ENCODE data around the gene SPAG4.
A peak's percentile ranks its signal among the peaks of the same experiment; 100 is the strongest.

Gene SPAG4

DNA sequence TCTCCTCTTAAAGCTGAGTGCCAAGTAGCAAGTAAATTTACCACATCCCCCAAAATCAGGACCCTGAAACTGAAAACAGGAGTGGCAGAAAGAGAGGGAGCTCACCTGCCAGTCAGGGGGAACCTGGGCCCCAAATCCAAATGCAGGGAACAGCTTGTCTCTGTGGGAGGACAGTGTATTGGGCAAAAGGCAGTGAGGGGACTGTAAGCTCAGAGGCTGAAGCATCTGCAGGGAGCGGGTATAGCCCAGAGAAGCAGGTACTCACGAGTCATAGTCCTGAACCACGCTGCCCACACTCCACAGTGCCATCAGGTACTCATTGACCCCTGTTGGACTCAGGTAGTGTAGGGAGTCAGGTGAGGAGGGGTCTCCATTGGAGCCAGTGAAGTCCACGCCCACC, 15.0 kb downstream of the SPAG4 start:
- Histone ChIP-seq H3K9ac (ENCODE audit: low read depth, low read length, poor library complexity) (no peak overlapping the region), H3K79me1 (ENCODE audit: low read depth, low read length) (peaks cover 12% of the 10 kb centered on the region), H3K27ac (replicated peaks; ENCODE audit: low read length) (no peak overlapping the region), H2BK12ac (ENCODE audit: low read length) (no peak overlapping the region), H3K14ac (ENCODE audit: low read length) (no peak overlapping the region), H4K91ac (ENCODE audit: low read depth, low read length, poor library complexity) (no peak overlapping the region), H3K36me3 (replicated peaks in 1 of 2; ENCODE audit: control insufficient read depth in 2 of 2, insufficient read depth in 2 of 2, low read length in 2 of 2) (peaks cover 48 to 77% of the 10 kb centered on the region in 2 donors), H3K4ac (ENCODE audit: low read length) (no peak overlapping the region), H3K23ac (ENCODE audit: low read depth, low read length, poor library complexity) (no peak overlapping the region), H4K8ac (ENCODE audit: low read depth, low read length) (no peak overlapping the region), H2BK120ac (ENCODE audit: low read depth, low read length) (no peak overlapping the region), H3K18ac (ENCODE audit: low read length) (no peak overlapping the region), H2BK15ac (ENCODE audit: low read length) (no peak overlapping the region), H3K4me2 (ENCODE audit: insufficient read depth, low read length, poor library complexity, severe bottlenecking) (no peak overlapping the region), H2BK5ac (ENCODE audit: low read length) (no peak overlapping the region), H2AK5ac (ENCODE audit: low read depth, low read length) (no peak overlapping the region), H3K4me1 (ENCODE audit: control insufficient read depth in 2 of 2, insufficient read depth in 1 of 2, low read depth in 1 of 2, low read length in 2 of 2) (no peaks in the 10 kb centered on the region), H3K9me3 (replicated peaks in 1 of 2; ENCODE audit: control insufficient read depth in 2 of 2, insufficient read depth in 1 of 2, low read depth in 1 of 2, low read length in 2 of 2) (peaks cover 0 to 2% of the 10 kb centered on the region in 2 donors), H3K27me3 (ENCODE audit: control insufficient read depth in 3 of 3, insufficient read depth in 3 of 3, low read depth in 1 of 3, low read length in 3 of 3) (no peaks in the 10 kb centered on the region), H2AFZ (ENCODE audit: low read length) (no peak overlapping the region), H3K4me3 (ENCODE audit: low read length in 2 of 2) (no peak overlapping the region)
- WGBS, 2 donors (ENCODE audit: extremely low coverage in 2 of 2, insufficient read length in 2 of 2, insufficient replicate concordance in 1 of 2): no CpG with 5 or more reads among the region's 4 CpGs
- DNase-seq (ENCODE audit: low spot score): no peak

DNA sequence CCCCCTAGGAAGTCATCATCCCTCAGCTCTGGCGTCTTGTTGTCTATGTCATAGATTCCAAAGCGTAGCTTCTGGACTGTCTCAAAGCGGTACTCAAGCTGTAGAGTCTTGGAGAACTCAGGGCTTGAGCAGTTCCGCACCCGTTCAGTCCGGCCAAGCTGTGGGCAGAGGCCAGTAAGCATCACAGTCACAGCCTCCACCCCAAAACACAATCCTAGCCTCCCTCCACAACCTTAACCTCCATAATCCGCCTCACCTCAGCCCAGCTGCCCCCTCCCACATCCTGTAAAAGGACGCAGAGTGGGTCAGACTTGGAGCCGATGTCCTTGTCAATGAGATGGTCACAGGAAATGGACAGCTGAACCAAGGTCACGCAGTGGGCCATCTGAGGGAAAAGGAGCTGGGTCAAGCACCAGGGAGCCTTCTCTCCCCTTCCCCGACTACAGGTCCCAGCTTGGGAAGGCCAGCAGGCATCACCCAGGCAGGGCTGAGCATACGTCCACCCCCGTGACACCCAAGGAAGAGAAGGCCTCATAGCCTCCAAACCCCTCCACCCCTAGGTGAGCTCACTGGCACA, 17.0 kb downstream of the SPAG4 start:
- WGBS, 2 donors (ENCODE audit: extremely low coverage in 2 of 2, insufficient read length in 2 of 2, insufficient replicate concordance in 1 of 2): no CpG with 5 or more reads among the region's 13 CpGs
- Histone ChIP-seq H3K4me2 (ENCODE audit: insufficient read depth, low read length, poor library complexity, severe bottlenecking) (no peak overlapping the region), H3K36me3 (replicated peaks in 1 of 2; ENCODE audit: control insufficient read depth in 2 of 2, insufficient read depth in 2 of 2, low read length in 2 of 2) (peaks cover 32 to 57% of the 10 kb centered on the region in 2 donors), H2BK12ac (ENCODE audit: low read length) (no peak overlapping the region), H3K14ac (ENCODE audit: low read length) (no peak overlapping the region), H4K91ac (ENCODE audit: low read depth, low read length, poor library complexity) (no peak overlapping the region), H3K4me1 (ENCODE audit: control insufficient read depth in 2 of 2, insufficient read depth in 1 of 2, low read depth in 1 of 2, low read length in 2 of 2) (no peaks in the 10 kb centered on the region), H2AK5ac (ENCODE audit: low read depth, low read length) (no peak overlapping the region), H3K27ac (replicated peaks; ENCODE audit: low read length) (no peak overlapping the region), H3K79me1 (ENCODE audit: low read depth, low read length) (peaks cover 12% of the 10 kb centered on the region), H4K8ac (ENCODE audit: low read depth, low read length) (no peak overlapping the region), H3K27me3 (ENCODE audit: control insufficient read depth in 3 of 3, insufficient read depth in 3 of 3, low read depth in 1 of 3, low read length in 3 of 3) (no peaks in the 10 kb centered on the region), H2BK15ac (ENCODE audit: low read length) (no peak overlapping the region), H3K4ac (ENCODE audit: low read length) (no peak overlapping the region), H3K9me3 (replicated peaks in 1 of 2; ENCODE audit: control insufficient read depth in 2 of 2, insufficient read depth in 1 of 2, low read depth in 1 of 2, low read length in 2 of 2) (no peaks in the 10 kb centered on the region), H2AFZ (ENCODE audit: low read length) (no peak overlapping the region), H3K9ac (ENCODE audit: low read depth, low read length, poor library complexity) (no peak overlapping the region), H3K18ac (ENCODE audit: low read length) (no peak overlapping the region), H3K23ac (ENCODE audit: low read depth, low read length, poor library complexity) (peak overlapping the region; percentile 38), H3K4me3 (ENCODE audit: low read length in 2 of 2) (no peak overlapping the region), H2BK5ac (ENCODE audit: low read length) (no peak overlapping the region), H2BK120ac (ENCODE audit: low read depth, low read length) (no peak overlapping the region)
- DNase-seq (ENCODE audit: low spot score): no peak

DNA sequence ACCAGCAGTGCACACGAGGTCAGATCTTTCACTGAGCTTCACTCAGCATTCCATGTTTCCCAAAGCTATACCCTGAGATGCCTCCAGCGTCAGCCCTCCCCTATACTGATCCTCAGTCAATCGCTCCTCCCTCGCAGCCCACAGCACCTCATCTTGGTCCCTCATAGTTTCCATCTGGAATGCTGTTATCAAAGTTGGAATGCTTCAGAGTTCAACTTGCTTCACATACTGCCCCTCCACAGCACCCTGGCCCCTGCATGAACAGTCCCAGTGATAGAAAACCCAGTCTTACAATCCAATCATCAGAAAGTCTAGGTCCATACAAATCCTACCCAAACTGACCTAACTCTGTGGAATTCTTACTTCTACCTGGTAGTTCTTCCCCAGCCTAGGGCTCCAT, 20.0 kb downstream of the SPAG4 start:
- no peak overlapping the region for H2BK15ac ChIP-seq (ENCODE audit: low read length)
- no CpG with 5 or more reads among the region's 4 CpGs for WGBS, 2 donors (ENCODE audit: extremely low coverage in 2 of 2, insufficient read length in 2 of 2, insufficient replicate concordance in 1 of 2)
- H4K91ac ChIP-seq (ENCODE audit: low read depth, low read length, poor library complexity): no peak overlapping the region
- no peak overlapping the region for H2BK12ac ChIP-seq (ENCODE audit: low read length)
- H3K4me1 ChIP-seq (ENCODE audit: control insufficient read depth in 2 of 2, insufficient read depth in 1 of 2, low read depth in 1 of 2, low read length in 2 of 2): no peaks in the 10 kb centered on the region
- H3K18ac ChIP-seq (ENCODE audit: low read length): no peak overlapping the region
- H3K23ac ChIP-seq (ENCODE audit: low read depth, low read length, poor library complexity): no peak overlapping the region
- H3K4me2 ChIP-seq (ENCODE audit: insufficient read depth, low read length, poor library complexity, severe bottlenecking): no peak overlapping the region
- DNase-seq (ENCODE audit: low spot score): no peak
- H3K79me1 ChIP-seq (ENCODE audit: low read depth, low read length): peaks cover 12% of the 10 kb centered on the region
- H3K9me3 ChIP-seq (replicated peaks in 1 of 2; ENCODE audit: control insufficient read depth in 2 of 2, insufficient read depth in 1 of 2, low read depth in 1 of 2, low read length in 2 of 2): no peaks in the 10 kb centered on the region
- H3K4me3 ChIP-seq (ENCODE audit: low read length in 2 of 2): no peak overlapping the region
- H4K8ac ChIP-seq (ENCODE audit: low read depth, low read length): no peak overlapping the region
- H3K14ac ChIP-seq (ENCODE audit: low read length): no peak overlapping the region
- peaks cover 20 to 30% of the 10 kb centered on the region in 2 donors for H3K36me3 ChIP-seq (replicated peaks in 1 of 2; ENCODE audit: control insufficient read depth in 2 of 2, insufficient read depth in 2 of 2, low read length in 2 of 2)
- H2AFZ ChIP-seq (ENCODE audit: low read length): no peak overlapping the region
- H3K9ac ChIP-seq (ENCODE audit: low read depth, low read length, poor library complexity): no peak overlapping the region
- no peaks in the 10 kb centered on the region for H3K27me3 ChIP-seq (ENCODE audit: control insufficient read depth in 3 of 3, insufficient read depth in 3 of 3, low read depth in 1 of 3, low read length in 3 of 3)
- no peak overlapping the region for H3K4ac ChIP-seq (ENCODE audit: low read length)
- no peak overlapping the region for H2BK5ac ChIP-seq (ENCODE audit: low read length)
- no peak overlapping the region for H2BK120ac ChIP-seq (ENCODE audit: low read depth, low read length)
- H2AK5ac ChIP-seq (ENCODE audit: low read depth, low read length): no peak overlapping the region
- no peak overlapping the region for H3K27ac ChIP-seq (replicated peaks; ENCODE audit: low read length)

DNA sequence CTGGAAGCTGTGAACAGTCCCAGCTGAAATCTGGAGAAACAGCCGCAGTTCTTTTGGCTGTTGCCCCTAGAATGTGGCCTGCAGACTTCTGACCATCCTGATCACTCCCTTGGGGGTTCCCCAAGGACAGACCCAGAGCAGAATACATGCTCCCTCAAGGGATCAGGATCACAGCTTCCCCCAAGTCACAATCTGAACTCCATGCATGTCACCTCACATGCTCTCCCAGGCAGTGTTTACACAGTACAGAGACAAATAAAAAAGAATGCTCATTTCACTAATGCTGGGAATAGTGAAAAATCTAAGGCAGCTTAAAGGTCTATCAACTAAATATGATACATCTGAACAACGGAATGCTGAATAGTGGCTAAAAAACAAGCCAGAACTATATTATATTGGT, 20.5 kb downstream of the SPAG4 start:
- Histone ChIP-seq H3K27me3 (ENCODE audit: control insufficient read depth in 3 of 3, insufficient read depth in 3 of 3, low read depth in 1 of 3, low read length in 3 of 3) (no peaks in the 10 kb centered on the region), H3K4me3 (ENCODE audit: low read length in 2 of 2) (no peak overlapping the region), H4K91ac (ENCODE audit: low read depth, low read length, poor library complexity) (no peak overlapping the region), H3K9me3 (replicated peaks in 1 of 2; ENCODE audit: control insufficient read depth in 2 of 2, insufficient read depth in 1 of 2, low read depth in 1 of 2, low read length in 2 of 2) (no peaks in the 10 kb centered on the region), H3K4me2 (ENCODE audit: insufficient read depth, low read length, poor library complexity, severe bottlenecking) (no peak overlapping the region), H2AK5ac (ENCODE audit: low read depth, low read length) (no peak overlapping the region), H2BK5ac (ENCODE audit: low read length) (no peak overlapping the region), H3K27ac (replicated peaks; ENCODE audit: low read length) (no peak overlapping the region), H2BK120ac (ENCODE audit: low read depth, low read length) (no peak overlapping the region), H3K23ac (ENCODE audit: low read depth, low read length, poor library complexity) (no peak overlapping the region), H3K18ac (ENCODE audit: low read length) (no peak overlapping the region), H3K9ac (ENCODE audit: low read depth, low read length, poor library complexity) (no peak overlapping the region), H2BK15ac (ENCODE audit: low read length) (no peak overlapping the region), H3K4me1 (ENCODE audit: control insufficient read depth in 2 of 2, insufficient read depth in 1 of 2, low read depth in 1 of 2, low read length in 2 of 2) (no peaks in the 10 kb centered on the region), H2AFZ (ENCODE audit: low read length) (no peak overlapping the region), H3K79me1 (ENCODE audit: low read depth, low read length) (peaks cover 12% of the 10 kb centered on the region), H3K36me3 (replicated peaks in 1 of 2; ENCODE audit: control insufficient read depth in 2 of 2, insufficient read depth in 2 of 2, low read length in 2 of 2) (peaks cover 16 to 25% of the 10 kb centered on the region in 2 donors), H2BK12ac (ENCODE audit: low read length) (no peak overlapping the region), H3K4ac (ENCODE audit: low read length) (no peak overlapping the region), H3K14ac (ENCODE audit: low read length) (no peak overlapping the region), H4K8ac (ENCODE audit: low read depth, low read length) (no peak overlapping the region)
- no peak for DNase-seq (ENCODE audit: low spot score)
- no CpG with 5 or more reads among the region's 2 CpGs for WGBS, 2 donors (ENCODE audit: extremely low coverage in 2 of 2, insufficient read length in 2 of 2, insufficient replicate concordance in 1 of 2)

All from neuronal stem cell (in vitro differentiated cells).